GM21390 (cell line): ENCODE measurements around the gene YWHAB.
"Not testable (repeated sequence)": the region's sequence is repeated elsewhere in the genome, so short reads cannot be mapped to it uniquely, and the experiment has no call there.

Experiments used
- ATAC-seq: cut with Tn5 transposase; IDR thresholded peaks from one replicate; pipeline ENCODE4 v1.9.1; 2021; ENCODE audit not compliant: unreplicated experiment

Gene YWHAB

DNA sequence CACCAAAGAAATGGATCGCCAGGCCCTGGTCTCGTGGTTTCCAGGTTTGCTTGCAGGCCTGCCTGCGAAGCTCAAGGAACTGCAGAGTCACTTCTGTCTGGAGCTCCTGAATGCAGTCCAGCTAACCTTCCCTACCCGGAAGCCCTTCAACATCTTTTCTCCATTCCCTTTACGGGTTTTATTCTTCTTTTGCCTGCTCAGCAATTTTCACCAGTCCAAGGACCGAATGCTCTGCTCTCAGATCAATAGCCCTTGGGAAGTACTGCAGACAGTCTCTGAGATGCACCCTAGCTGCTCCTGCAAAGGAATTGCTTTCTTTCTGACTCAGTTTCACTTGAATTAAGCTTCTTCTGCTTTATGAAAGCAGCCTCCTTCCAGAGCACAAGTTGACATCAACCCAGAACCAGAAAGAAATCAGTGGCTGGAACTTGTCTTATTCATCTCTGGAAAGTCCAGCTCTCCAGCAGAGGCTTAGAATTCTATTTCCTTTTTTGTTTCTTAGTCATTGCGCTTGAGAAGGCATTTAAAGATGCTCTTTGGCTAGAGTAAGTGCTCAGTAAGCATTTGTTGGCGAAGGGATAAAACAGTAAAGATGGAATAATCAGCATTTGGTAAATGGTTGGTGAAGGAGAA, 18.7 kb upstream of the YWHAB start:
- ATAC-seq, result no peak

DNA sequence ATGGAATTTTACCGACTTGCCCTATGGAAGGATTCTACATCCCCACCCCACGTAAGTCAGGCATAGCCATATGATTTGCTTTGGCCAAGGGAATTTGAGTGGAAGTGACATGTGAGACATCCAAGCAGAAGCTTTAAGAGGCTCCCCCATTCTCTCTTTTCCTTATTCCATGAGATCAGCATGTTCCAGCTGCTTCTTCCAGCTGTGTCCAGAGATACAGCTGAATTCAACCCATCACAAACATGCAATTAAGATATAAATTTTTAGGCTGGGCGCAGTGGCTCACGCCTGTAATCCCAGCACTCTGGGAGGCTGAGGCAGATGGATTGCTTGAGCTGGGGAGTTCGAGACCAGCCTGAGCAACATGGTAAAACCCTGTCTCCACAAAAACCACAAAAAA, 16.0 kb upstream of the YWHAB start:
- no peak for ATAC-seq

DNA sequence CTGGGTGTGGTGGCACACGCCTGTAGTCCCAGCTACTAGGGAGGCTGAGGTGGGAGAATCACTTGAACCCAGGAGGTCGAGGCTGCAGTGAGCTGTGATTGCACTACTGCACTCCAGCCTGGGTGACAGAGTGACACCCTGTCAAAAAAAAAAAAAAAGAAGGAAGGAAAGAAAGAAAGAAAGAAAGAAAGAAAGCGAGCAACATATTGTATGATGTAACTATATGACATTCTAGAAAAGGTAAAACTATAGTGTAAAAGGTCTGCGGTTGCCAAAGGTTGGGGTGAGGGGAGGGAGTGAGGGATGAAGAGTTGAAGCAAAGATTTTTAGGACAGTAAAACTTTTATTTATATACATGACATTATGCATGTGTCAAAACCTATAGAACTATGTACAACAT, 3.1 kb upstream of the YWHAB start:
- not testable (repeated sequence) for ATAC-seq

DNA sequence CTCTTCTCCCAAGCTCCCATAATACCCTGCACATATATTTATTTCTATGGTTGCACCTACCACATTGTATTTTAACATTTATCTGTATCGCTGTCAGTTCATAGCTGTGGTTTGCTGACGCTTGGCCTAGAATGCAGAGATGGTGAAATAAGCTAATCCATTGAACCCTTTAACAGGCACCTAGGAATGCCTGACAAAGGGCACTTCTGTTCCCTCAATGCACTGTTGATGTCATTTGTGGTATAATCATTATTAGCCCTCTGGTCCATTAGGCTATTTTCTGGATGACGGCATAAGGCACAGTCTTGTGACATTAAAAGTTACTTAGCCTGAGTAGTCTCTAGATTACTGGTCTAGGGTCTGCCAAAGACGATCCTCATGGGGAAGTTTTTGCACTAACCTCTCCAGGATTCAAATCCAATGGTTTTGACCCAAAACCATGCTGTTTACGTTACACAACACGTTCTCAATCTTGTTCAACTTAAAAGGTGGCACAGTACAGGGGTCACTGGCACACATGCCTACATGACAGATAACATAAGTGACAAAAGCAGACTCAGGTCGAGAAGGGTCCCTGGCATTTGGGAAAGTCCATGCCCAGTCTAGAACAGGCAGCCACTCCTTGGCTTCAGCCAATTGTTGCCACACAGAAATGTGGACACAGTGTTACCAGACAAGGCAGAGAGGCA, 2.1 kb upstream of the YWHAB start:
- ATAC-seq, result no peak

DNA sequence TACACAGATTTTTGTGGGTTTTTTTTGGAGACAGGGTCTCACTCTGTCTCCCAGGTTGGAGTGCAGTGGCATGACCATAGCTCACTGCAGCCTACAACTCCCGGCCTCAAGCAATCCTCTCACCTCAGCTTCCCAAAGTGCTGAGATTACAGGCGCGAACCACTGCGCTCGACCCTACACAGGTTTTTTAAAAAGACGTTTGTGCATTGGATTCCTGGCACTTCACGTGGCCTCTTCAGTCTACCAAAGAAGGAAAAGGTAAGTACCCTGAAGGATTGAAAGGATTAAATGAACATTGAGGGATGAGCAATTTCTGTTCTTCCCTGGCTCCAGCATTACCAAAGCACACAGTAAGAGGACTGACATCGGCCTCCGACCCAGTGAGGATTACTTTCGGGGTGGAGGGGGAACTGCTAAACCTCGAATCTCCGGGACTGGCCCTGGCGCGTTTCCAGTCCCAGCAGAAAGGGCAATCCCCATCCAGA, 556 bp upstream of the YWHAB start:
- ATAC-seq, result no peak

DNA sequence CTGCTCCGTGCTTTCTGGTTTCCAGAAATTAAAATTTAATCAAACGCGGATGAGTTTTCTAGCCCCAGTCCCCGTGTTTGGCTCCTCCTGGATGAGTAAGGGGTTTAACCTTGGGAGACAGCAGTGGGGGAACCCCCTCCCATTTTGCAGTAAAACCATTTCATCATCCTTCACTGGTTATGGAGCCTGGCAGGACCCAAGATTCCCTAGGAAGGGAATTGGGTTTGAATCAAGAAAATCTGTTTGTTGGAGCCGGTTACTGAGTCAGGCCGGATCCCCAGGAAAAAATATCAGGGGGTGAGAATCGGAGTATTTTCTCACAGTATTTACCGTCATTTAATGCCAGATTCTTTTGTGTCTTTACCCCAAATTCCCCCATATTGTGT, 754 bp downstream of the YWHAB start:
- no peak for ATAC-seq

DNA sequence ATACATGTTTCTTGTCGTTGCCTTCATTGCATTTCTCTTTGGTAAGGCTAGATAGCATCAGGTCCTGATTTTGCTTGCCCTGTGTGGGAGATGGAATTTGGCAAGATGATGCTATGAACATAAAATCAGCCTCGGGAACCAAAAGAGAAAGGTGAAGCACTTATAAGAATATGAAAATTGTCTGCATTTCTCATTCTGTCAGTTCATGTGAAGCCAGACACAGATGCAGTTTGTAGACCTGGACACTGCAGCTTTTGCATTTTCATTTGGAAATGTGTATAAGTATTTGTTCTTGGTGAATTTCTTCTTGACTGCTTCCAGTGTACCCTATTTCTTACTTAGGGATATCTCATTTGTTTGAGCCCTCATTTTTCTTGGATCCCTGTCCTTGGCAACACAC, 1.3 kb downstream of the YWHAB start:
- ATAC-seq, result no peak

DNA sequence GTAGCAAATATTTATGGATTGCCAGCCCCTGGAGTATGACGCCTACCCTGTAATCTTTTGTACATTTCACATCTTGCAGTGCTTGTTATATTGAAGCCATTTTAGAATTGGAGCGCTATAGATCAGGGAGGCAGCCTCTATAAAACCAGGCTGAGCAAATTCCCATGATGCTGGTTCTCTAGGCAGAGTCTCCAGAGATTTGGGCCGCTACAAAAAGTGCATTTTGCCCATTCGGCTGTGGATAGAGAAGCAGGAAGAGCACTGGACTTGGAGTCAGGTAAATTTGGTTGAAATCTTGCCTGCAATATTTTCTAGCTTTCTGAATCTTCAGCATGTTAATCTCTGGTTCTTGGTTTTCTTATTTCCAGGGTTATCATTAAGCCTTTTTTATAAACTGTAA, 2.0 kb downstream of the YWHAB start:
- ATAC-seq, result no peak

DNA sequence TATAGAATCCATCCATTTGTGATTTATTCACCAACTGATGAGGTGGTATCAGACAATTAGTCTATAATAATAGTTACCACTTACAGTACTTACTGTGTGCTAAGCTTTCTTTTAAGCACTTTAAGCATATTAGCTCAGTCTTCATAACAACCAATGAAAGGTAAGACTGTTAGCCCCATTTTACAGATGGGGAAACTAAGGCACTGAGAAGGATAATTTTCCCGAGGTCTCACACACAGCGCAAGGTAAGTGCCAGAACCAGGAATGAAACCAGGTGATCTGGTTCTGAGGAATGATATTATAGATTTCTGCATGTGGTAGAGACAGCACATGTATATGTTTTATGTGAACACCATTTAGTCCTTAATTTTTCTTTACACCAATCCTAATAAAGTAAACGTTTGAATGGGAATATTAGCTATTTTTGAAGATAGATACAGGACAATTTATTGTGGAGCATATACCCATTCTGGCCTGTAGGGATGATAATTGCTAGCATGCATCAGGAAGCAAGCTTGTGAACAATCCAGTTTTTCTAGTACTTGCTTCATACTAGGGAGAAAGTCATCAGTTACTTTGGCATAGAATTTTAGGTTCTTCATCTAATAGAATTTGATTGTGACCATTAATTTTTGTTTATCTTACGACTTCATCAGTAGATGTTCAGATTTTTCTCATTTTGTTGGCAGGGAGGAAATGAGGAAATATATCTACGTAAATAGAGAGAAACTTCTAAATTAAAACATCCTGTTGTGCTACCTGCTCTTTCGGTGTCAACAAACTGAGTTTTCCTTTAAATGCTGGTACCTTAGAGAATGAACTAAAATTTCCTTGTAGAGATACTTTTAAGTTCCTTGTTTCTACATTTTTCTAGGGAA, 3.0 kb downstream of the YWHAB start:
- ATAC-seq, result no peak

DNA sequence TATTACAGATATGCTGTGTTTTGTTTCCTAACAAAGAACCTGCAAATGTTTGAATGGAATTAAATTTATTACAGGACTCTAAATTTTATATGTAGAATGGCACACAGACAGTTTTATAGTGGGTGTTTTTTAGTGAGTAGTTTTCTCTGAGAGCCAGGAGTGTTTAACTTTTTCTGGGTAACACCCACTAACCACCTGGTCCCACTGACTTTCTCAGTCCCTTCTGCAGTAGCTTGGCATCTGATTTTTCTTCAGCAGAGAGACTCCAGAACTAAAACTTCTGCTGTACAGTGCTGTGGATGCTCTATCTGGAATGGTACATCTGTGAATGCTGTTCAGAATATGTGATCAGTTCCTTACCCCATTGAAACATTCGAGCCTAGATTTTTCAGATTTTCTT, 6.3 kb downstream of the YWHAB start:
- ATAC-seq, result no peak

DNA sequence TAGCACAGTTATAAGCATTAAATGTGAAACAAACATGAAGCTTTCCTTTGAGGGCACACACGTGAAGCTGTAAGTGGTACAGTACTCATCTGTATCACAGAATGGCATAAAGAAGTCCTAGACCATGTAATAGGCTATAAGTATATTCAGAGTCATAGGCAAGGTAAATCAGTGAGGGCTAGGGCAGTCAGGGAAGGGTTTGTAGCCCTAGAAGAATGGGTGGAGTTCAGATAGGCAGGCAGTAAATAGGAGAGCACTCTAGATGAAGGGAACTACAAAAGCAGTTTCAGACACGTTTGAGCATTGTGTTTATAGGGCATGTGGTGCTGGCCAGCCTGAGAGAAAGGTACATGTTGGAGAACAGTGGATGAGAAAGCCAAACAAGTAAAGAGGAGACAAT, 9.5 kb downstream of the YWHAB start:
- ATAC-seq, result no peak

DNA sequence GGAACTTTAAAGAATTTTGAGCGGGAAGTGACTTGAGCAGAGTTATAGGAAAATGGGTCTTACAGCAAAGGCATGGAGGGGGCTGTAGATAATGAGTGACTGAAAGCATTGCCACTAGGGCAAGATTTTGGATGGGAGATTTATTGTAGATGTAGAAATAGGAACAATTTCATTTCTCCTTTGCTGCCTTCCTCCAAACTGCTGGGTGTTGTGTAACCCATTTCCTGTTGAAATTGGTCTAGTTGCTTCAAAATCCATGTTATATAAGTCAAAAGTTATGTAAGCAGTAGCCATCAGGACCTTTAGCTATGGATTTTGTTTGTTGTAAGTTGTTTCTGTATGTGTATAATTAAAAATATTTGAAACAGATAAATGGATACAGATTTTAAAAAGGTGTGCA, 11.1 kb downstream of the YWHAB start:
- ATAC-seq, result no peak

DNA sequence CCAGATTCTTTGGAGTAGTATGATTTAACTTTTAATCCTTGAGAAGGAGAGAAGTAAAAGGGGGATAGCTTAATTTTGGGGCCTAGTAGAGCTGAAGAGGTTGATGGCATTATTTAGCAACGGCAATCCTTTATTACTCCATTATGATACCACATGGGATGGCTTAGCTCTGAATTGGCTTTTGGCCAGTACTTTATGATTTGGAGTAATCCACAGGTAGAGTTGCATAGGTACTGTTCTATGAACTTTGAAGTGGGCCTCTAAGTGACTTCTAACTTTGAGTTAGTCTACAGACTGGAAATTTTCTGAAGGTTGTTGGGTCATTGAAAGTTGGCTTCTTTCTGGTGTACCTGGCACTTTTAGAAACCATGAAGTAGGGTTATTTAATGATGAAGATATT, 11.6 kb downstream of the YWHAB start:
- ATAC-seq, result no peak

DNA sequence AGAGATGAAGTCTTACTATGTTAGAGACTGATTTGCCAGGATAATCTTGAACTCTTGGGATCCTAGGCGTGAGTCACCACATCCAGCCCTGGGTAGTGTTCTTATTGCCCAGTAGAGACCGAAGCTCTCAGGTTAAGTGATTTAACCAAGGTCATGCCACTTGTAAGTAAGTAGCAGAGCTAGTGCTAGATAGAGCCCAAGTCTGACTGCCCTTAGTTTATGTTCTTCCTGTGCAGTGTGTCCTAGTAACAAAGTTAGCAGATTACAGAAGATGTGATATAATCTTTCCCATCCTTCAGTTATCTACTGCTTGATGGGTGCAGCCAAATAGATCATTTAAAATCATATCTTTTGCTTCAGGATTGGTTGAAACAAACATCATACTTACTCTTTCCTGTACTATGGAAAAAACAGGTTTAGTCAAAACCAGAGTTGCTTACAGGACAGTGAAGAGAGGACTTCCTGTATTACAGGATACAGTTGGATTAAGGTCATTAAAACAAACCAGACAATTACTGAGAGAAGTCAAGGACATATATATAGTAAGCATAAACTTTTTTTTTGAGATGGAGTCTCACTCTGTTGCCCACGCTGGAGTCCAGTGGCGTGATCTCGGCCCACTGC, 14.8 kb downstream of the YWHAB start:
- no peak for ATAC-seq

DNA sequence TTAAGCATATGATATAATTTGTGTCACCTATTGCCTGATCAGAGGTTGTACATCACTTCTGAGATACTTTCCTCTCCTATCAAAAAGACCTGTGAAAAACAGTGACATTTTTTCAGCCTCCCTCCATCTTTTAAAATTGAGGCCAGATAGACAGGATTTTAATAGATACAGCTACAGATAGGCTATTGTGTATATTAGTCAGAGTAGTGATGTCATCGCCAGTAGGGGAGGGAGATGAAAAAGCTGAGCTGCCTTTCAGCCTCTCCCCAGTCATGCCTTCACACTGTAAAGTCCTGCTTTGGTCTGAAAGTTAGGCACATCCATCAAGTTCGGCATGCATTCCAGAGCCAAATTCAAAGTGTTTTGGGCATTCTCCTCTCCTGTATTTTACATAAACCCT, 16.5 kb downstream of the YWHAB start:
- ATAC-seq, result no peak

DNA sequence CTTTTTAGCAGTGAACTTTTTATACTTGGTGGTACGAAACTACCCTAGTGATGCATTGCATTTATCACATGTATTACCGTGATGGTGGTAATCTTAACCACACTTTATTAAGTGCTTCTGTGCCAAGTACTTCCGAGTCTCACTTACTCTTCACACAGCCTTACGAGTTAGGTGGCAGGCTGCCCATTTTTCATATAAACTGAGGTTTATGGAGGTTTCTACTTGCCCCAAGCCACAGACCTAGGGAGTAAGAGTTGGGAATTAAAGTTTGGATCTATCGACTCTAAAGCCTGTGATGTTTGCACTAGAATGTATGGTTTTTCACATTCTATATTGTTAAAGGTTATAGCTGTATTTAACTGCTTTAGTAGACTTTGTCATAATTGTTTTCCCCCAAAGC, 18.9 kb downstream of the YWHAB start:
- no peak for ATAC-seq

DNA sequence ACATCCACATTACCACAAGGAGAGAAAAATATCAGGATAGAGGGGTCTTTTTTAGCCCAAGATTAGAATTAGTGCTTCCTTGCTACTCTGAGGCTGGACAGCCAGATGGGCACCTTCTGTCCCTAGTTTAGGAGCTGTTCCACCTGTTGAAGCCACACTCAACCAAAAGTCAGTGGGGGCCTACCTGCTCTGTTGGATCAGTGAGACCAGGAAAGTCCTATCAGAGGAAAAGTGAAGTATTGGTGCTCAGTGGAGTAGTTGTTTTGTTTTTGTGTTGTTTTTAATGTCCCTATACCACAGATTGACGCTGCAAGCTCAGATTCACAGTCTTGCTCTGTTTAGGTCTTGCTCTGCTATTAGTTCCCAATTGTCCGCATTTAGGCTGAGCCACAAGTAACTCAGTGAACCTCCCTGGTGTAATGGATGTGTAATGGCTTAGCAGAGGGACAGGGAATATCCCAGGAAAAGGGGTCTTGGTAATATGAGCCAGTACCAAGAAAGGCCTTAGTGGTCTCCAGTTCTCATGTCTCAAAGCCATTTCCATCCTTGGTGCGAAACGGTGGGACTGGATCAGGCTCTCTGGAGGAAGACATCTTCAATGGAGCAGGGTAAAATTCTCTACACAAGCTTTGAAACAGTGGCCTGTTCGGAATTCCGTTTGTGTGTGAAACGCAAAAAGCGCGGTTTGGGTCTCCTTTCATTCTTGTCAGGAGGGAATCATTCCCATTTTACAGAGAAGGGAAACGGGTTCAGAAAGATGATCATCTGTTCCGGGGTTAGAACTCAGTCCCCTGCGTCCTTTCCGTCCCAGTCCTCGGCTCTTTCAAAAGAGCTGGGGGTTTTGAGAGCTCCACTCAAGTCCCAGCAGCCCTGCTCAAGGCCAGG, 23.7 kb downstream of the YWHAB start:
- ATAC-seq, result no peak

DNA sequence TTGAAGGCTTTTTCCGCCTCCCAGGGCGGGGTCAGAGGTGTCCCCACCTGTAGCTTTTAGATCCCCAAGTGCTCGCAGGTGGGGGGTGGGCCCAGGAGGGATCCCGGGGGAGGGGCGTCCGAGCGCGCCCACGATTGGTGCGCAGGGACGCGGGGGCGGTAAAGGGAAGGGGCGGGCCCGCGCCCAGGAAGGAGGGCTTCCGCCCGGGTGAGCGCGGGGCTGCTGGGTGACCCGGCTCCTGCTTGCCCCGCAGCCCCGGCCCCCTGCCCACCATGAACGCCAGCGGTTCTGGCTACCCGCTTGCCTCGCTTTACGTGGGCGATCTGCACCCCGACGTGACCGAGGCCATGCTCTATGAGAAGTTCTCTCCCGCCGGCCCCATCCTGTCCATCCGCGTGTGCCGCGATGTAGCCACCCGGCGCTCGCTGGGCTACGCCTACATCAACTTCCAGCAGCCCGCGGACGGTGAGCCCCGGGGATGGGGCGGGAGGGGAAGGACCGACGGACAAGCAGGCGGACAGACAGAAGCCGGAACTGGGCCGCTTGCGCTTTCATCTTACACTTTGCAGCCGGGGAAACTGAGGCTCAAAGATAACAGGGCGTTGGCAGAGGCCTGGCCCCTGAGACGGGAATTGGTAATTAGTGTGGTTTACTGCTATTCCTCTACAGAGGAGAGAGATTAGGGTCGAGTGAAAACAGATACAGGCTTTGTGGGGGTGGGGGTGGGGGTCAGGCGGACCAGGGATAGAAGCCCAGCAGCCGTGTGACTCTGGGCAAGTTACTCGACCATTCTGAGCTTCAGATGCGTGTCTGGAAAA, 24.6 kb downstream of the YWHAB start, which contains the start of gene PABPC1L:
Gene PABPC1L (plus strand): TSS at position 189 of the 818 bp plus-strand sequence. CDS start 84 bp downstream, at position 273.
- peak; percentile 88 for ATAC-seq

DNA sequence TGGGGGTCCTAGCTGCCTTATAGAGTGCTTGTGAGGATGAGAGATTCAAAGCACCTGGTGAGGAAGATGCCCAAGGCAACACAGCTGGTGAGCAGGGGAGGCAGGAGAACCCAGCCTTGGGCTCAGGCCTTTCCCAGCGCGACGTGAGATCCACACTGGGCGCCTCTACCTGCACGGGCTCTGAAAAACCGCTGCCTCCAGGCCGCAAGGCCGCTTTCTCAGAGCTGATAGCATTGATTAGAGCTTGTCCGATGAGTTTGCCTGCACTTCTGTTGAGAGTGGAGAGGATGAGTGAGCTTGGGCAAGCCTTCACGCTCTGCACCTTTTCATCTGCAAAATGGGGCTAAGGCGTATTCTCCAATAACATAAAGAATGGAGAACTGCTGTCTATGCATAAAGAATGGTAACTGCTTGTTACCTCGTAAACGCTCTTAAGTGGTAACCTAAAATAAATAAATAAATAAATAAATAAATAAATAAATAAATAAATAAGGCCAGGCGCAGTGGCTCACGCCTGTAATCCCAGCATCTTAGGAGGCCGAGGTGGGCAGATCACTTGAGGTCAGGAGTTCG, 25.3 kb downstream of the YWHAB start:
- ATAC-seq, result no peak
